Neural crest cell (in vitro differentiated cells): ENCODE data around the gene COL8A1. TPM values are rescaled to one million over a fixed set of nuclear protein-coding genes. Genes with fewer than 3 reads are reported as not detected.

Source experiments
- DNase-seq: peaks from one replicate; pipeline ENCODE4 v3.0.0; 2021; ENCODE audit warnings: low read depth, mixed read lengths, low spot score
- H3K27ac Mint-ChIP-seq: one replicate; pipeline ENCODE4 v1.8.0; 2021; ENCODE audit warnings: mild to moderate bottlenecking, mixed read lengths; ENCODE audit not compliant: unreplicated experiment
- H3K27me3 Mint-ChIP-seq: 2 replicates; pipeline ENCODE4 v1.8.0; 2021; ENCODE audit warnings: low read depth, mild to moderate bottlenecking, mixed read lengths
- H3K36me3 Mint-ChIP-seq: 2 replicates; pipeline ENCODE4 v1.8.0; 2021; ENCODE audit warnings: low read depth, mild to moderate bottlenecking, mixed read lengths
- H3K4me1 Mint-ChIP-seq: 2 replicates; pipeline ENCODE4 v1.8.0; 2021; ENCODE audit warnings: mixed read lengths
- H3K4me3 Mint-ChIP-seq: one replicate; pipeline ENCODE4 v1.8.0; 2021; ENCODE audit warnings: mild to moderate bottlenecking, mixed read lengths
- H3K9me3 Mint-ChIP-seq: 2 replicates; pipeline ENCODE4 v1.8.0; 2021; ENCODE audit warnings: mixed read lengths
- total RNA-seq: library from RNA; stranded (reverse); gene quantifications from 2 replicates; pipeline ENCODE4 v1.2.1, GENCODE V29; 2021
- TF ChIP-seq, protein P1 (sequence below): fragments of 200-600 bp; sonication (generic); conservative IDR thresholded peaks from 2 replicates; pipeline ENCODE4 v1.5.0; 2021; ENCODE audit warnings: antibody characterized with exemption, mild to moderate bottlenecking

The COL8A1 gene
- total RNA-seq, 1 donor from 2014 or later: 0.28 TPM

DNA sequence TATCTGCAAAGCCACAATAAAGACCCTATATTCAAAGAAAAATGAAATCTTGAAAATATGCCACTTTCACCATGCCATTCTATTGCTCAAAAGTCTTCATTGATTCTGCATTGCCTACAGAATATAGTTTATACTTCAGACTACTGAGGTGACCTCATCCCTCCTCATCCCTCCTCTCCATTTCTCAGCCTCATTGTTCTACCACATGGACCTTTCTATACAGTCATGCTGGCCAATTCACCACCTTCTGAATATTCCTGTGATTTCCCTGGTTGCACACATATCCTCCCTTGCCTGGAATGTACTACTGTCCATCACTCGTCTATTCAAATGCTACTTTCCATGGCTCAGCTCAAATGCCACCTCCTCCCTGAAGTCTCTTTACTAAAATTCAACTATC is 3.5 kb upstream of the COL8A1 start:
- peaks cover 78% of the 10 kb centered on the region for H3K27me3 Mint-ChIP-seq
- peaks cover 19% of the 10 kb centered on the region for H3K4me1 Mint-ChIP-seq
- TF ChIP-seq, protein P1, sequence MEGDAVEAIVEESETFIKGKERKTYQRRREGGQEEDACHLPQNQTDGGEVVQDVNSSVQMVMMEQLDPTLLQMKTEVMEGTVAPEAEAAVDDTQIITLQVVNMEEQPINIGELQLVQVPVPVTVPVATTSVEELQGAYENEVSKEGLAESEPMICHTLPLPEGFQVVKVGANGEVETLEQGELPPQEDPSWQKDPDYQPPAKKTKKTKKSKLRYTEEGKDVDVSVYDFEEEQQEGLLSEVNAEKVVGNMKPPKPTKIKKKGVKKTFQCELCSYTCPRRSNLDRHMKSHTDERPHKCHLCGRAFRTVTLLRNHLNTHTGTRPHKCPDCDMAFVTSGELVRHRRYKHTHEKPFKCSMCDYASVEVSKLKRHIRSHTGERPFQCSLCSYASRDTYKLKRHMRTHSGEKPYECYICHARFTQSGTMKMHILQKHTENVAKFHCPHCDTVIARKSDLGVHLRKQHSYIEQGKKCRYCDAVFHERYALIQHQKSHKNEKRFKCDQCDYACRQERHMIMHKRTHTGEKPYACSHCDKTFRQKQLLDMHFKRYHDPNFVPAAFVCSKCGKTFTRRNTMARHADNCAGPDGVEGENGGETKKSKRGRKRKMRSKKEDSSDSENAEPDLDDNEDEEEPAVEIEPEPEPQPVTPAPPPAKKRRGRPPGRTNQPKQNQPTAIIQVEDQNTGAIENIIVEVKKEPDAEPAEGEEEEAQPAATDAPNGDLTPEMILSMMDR: no peak
- H3K4me3 Mint-ChIP-seq: no peak overlapping the region
- H3K36me3 Mint-ChIP-seq: no peaks in the 10 kb centered on the region
- H3K27ac Mint-ChIP-seq: no peak overlapping the region
- DNase-seq: no peak
- no peaks in the 10 kb centered on the region for H3K9me3 Mint-ChIP-seq

DNA sequence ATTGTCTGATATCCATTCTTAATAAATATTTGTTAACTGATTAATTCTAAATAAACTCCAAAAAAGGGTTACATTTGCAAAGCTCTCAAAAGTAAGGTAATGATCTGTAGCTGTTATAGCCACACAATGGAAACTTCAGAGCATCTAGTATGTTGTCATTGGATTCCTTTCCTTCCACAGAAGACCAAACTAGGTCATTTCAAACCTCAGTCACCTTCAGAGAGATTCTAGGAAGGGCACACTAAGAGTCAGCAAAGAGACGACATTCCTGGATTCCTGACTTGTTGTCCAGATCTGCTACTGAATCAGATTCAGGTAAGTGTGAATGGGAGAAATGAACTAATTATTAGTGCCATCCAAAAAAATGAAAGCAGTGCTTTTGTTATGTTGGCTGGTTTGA is 3.0 kb upstream of the COL8A1 start:
- TF ChIP-seq, protein P1: no peak
- H3K4me1 Mint-ChIP-seq: peaks cover 19% of the 10 kb centered on the region
- peaks cover 80% of the 10 kb centered on the region for H3K27me3 Mint-ChIP-seq
- no peaks in the 10 kb centered on the region for H3K36me3 Mint-ChIP-seq
- no peak overlapping the region for H3K27ac Mint-ChIP-seq
- no peak for DNase-seq
- H3K4me3 Mint-ChIP-seq: no peak overlapping the region
- no peaks in the 10 kb centered on the region for H3K9me3 Mint-ChIP-seq

DNA sequence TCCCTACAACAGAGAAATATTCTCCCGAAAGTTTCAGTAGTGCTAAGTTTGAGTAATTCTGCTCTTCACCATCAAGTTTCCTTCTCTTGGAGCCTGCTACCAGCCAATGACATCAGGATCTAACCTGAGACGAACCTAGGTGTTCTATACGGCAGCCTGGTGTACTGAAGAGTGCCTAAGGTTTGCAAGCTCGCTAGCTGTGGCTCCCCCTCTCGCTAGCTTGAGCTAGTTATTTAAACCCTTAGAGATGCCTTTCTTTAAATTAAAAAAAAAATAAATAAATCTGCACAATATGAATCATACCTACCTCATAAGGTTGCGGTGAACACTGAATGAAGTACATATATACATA is 1.4 kb upstream of the COL8A1 start:
- Mint-ChIP-seq H3K27ac (no peak overlapping the region), H3K4me1 (peaks cover 19% of the 10 kb centered on the region), H3K36me3 (no peaks in the 10 kb centered on the region), H3K27me3 (peaks cover 89% of the 10 kb centered on the region), H3K9me3 (no peaks in the 10 kb centered on the region), H3K4me3 (peak overlapping the region; percentile 82)
- TF ChIP-seq, protein P1: no peak
- DNase-seq: no peak

DNA sequence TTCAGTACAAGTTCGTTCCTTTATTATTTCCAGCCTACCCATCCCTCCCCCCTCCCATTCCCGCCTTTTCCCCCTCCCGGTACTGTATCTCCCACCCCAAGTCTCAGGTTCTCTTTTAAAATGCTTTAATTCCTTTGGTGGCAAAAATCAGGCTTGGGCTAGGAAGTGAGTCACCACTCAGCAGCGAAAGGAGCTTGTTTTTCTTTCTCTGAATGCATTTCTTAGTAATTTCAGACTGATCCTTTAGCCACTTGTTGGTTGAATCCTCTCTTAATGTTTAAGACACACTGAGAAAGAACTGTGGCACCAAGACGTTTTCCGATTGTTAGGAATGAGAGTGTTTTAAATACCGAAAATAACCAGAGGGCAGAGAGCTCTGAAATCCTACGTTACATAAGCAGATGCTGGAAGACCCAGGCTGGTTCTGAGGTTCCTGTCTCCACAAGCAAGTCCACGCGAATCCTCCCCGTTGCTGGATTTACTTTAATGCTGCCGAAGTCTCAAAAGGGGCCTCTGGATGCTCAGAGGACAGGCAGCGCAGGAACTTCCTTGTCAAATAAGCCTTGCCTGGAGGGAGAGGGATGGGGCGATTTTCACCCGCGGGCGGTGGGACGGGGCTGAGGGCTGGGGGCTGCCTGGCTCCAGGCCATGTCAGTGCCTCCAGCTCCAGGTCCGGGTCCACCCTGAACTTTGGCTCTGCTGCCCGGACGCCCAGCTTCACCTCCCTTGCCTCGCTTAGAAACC is 854 bp upstream of the COL8A1 start:
- Mint-ChIP-seq H3K27me3 (peaks cover 92% of the 10 kb centered on the region), H3K36me3 (no peaks in the 10 kb centered on the region), H3K4me3 (peak overlapping the region; percentile 82), H3K27ac (no peak overlapping the region), H3K4me1 (peaks cover 19% of the 10 kb centered on the region), H3K9me3 (no peaks in the 10 kb centered on the region)
- DNase-seq: peak; percentile 22
- TF ChIP-seq, protein P1: no peak

DNA sequence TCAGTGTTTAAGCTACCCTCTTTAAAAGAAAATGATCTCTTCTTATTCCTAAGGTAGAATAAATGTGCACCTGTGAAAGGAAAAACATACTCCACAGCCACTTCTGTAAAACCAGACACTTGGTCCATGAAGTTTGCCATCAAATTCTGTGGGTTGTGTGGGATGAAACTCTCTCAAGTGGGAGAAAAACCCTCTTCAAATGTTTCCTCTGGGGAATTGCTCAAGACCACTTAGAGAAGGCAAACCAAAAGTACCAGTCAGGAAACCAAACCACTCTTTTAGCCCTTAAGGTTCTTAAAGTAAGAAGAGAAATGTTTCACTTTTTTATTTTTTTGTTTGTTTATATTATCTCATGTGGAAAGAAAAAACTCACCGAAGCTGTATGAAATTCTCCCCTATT is 1.2 kb downstream of the COL8A1 start:
- TF ChIP-seq, protein P1: no peak
- DNase-seq: no peak
- Mint-ChIP-seq H3K9me3 (no peaks in the 10 kb centered on the region), H3K4me3 (no peak overlapping the region), H3K36me3 (no peaks in the 10 kb centered on the region), H3K4me1 (peaks cover 19% of the 10 kb centered on the region), H3K27ac (no peak overlapping the region), H3K27me3 (peaks cover 80% of the 10 kb centered on the region)
